HepG2 (cell line): ENCODE data around the gene TSC22D4. TPM values are rescaled to one million over a fixed set of nuclear protein-coding genes. Genes with fewer than 3 reads are reported as not detected.

Experiments used
- ATAC-seq: fragments of 200-7000 bp; cut with Tn5 transposase; 3 replicates; pipeline ENCODE4 v1.9.1; 2020; ENCODE audit warnings: mild to moderate bottlenecking, moderate library complexity
- BruUV-seq: library from RNA; stranded (reverse); fragments of 400-500 nt; replicated peaks from 2 replicates; lab custom pipeline; 2021; lab: Mats Ljungman, UMichigan
- CTCF ChIA-PET: fragments of 300-600 bp; formaldehyde crosslinking; extraction: SDS; loops from one replicate; lab custom pipeline; 2021; ENCODE audit warnings: low total read pairs, inconsistent platforms, low intra/inter-chr PET ratio; lab: Yijun Ruan, JAX
- POLR2A ChIA-PET: fragments of 350-600 bp; sonication (Branson Sonifier 250); formaldehyde crosslinking; loops from one replicate; lab custom pipeline; 2020; ENCODE audit warnings: antibody characterized with exemption, inconsistent platforms; lab: Yijun Ruan, JAX
- DNase-seq: peaks from one replicate; pipeline ENCODE4 v3.0.0-alpha.2; 2015; ENCODE audit warnings: low spot score
- FAIRE-seq: peaks from 3 replicates; lab custom pipeline; 2011; peaks lifted over from hg19 to GRCh38; lab: Jason Lieb, UNC
- H2AFZ ChIP-seq: one replicate; pipeline ENCODE4 v1.6.1; 2011; ENCODE audit warnings: low read length, inconsistent platforms
- H3K27ac ChIP-seq: fragments of 300-600 bp; 3 replicates; pipeline ENCODE4 v1.8.0; 2011; ENCODE audit warnings: mixed run types, mild to moderate bottlenecking, mixed read lengths, low read length, inconsistent platforms; ENCODE audit not compliant: insufficient read depth; ENCODE audit errors: extremely low read length
- H3K27me3 ChIP-seq, 2 experiments: fragments of 200-600 bp in 1 of 2; 2 replicates in 1 of 2; 3 replicates in 1 of 2; pipeline versions ENCODE4 v1.6.0 to v1.8.0; 2011; ENCODE audit warnings: low read length in 2 of 2, mild to moderate bottlenecking in 2 of 2, moderate library complexity in 2 of 2, inconsistent platforms in 1 of 2; ENCODE audit not compliant: insufficient read depth in 2 of 2, control insufficient read depth in 1 of 2
- H3K36me3 ChIP-seq, 2 experiments: fragments of 200-600 bp in 1 of 2; replicated peaks in 1 of 2; 2 replicates in 1 of 2; 3 replicates in 1 of 2; pipeline versions ENCODE4 v1.5.1 to v1.8.0; 2011; ENCODE audit warnings: low read length in 2 of 2, inconsistent platforms in 1 of 2; ENCODE audit not compliant: insufficient read depth in 2 of 2, control insufficient read depth in 1 of 2
- H3K4me1 ChIP-seq: 2 replicates; pipeline ENCODE4 v1.5.1; 2012; ENCODE audit warnings: low read length, inconsistent platforms; ENCODE audit not compliant: insufficient read depth
- H3K4me2 ChIP-seq: 2 replicates; pipeline ENCODE4 v1.6.0; 2011; ENCODE audit warnings: low read depth, low read length, inconsistent platforms
- H3K4me3 ChIP-seq, 3 experiments: fragments of 200-600 bp in 1 of 3; sonication (generic), shearing (Covaris generic) in 1 of 3; replicated peaks in 1 of 3; 2 replicates each; pipeline ENCODE4 v1.5.1; 2011 to 2016; ENCODE audit warnings: low read length in 3 of 3, inconsistent platforms in 2 of 3, low read depth in 2 of 3, mild to moderate bottlenecking in 2 of 3, control low read depth in 1 of 3, mixed read lengths in 1 of 3; ENCODE audit not compliant: insufficient read depth in 1 of 3
- H3K79me2 ChIP-seq: one replicate; pipeline ENCODE4 v1.6.1; 2011; ENCODE audit warnings: low read length, inconsistent platforms; ENCODE audit not compliant: insufficient read depth
- H3K9ac ChIP-seq: 2 replicates; pipeline ENCODE4 v1.6.0; 2011; ENCODE audit warnings: mild to moderate bottlenecking, low read depth, low read length, inconsistent platforms; ENCODE audit not compliant: insufficient read depth
- H3K9me3 ChIP-seq: 2 replicates; pipeline ENCODE4 v1.5.1; 2012; ENCODE audit warnings: mild to moderate bottlenecking, low read length
- H4K20me1 ChIP-seq: 2 replicates; pipeline ENCODE4 v1.6.0; 2011; ENCODE audit warnings: inconsistent platforms, mild to moderate bottlenecking, low read length, moderate library complexity; ENCODE audit not compliant: insufficient read depth
- AGO2 ChIP-seq: fragments of 200-400 bp; formaldehyde crosslinking; optimal IDR thresholded peaks from 2 replicates; pipeline ENCODE3; 2017; ENCODE audit warnings: mild to moderate bottlenecking, low read depth, low read length, moderate library complexity
- CBFB ChIP-seq: sonication (generic); formaldehyde crosslinking; IDR thresholded peaks from 2 replicates; pipeline ENCODE4 v1.4.0; 2020; ENCODE audit warnings: missing genetic modification reagents
- MIXL1 ChIP-seq: IDR thresholded peaks from 2 replicates; pipeline ENCODE4 v1.6.1; 2016
- WGBS: methylation state at CpG from one replicate; pipeline ENCODE4 v1.1.6; 2017; ENCODE audit warnings: low lambda C conversion rate; 5-methylcytosine and 5-hydroxymethylcytosine counted together
- in situ Hi-C: cut with HindIII; loops from 2 replicates; pipeline ENCODE4 v1.10.0; 2017; ENCODE audit warnings: low pct_unique_long_range_greater_than_20kb; ENCODE audit not compliant: extremely low pct_ligation_motif_present
- intact Hi-C: fragments of 100-400 bp; cut with micrococcal nuclease; formaldehyde crosslinking; loops from one replicate; pipeline ENCODE4 v1.10.0; 2022; ENCODE audit not compliant: unreplicated experiment
- polyA plus RNA-seq, 8 experiments: library from polyadenylated mRNA; depleted of rRNA in 3 of 8; stranded (reverse) in 7 of 8; unstranded in 1 of 8; fragments of >200 nt; fragmentation: Illumina TruSeq in 4 of 8; extraction: Trizol in 4 of 8; gene quantifications; 2 replicates each; pipeline versions ENCODE4 v1.2.1 to v1.2.3, GENCODE V29; 2011 to 2016; ENCODE audit warnings: low read depth in 4 of 8, missing spikeins in 1 of 8, mixed read lengths in 1 of 8; ENCODE audit not compliant: insufficient read depth in 1 of 8
- total RNA-seq, 5 experiments: library from RNA; depleted of rRNA; stranded (reverse); fragments of >200 nt; fragmentation: Illumina TruSeq; extraction: Trizol; gene quantifications; 2 replicates each; pipeline ENCODE4 v1.2.3, GENCODE V29; 2016; ENCODE audit warnings: low read depth in 1 of 5
- TF ChIP-seq, protein P1 (sequence below): sonication (generic); formaldehyde crosslinking; IDR thresholded peaks from 2 replicates; pipeline ENCODE4 v1.4.0; 2020; ENCODE audit warnings: missing genetic modification reagents
- TF ChIP-seq, protein P2 (sequence below): sonication (generic); formaldehyde crosslinking; conservative IDR thresholded peaks from 2 replicates; pipeline ENCODE4 v1.5.0; 2020; ENCODE audit warnings: missing genetic modification reagents

The TSC22D4 gene
- total and polyA plus RNA-seq, 2 of the 13 experiments (the other 11 are each of a cell fraction or from before 2014, with no cell fraction given), result 7.7 to 8.7 TPM

DNA sequence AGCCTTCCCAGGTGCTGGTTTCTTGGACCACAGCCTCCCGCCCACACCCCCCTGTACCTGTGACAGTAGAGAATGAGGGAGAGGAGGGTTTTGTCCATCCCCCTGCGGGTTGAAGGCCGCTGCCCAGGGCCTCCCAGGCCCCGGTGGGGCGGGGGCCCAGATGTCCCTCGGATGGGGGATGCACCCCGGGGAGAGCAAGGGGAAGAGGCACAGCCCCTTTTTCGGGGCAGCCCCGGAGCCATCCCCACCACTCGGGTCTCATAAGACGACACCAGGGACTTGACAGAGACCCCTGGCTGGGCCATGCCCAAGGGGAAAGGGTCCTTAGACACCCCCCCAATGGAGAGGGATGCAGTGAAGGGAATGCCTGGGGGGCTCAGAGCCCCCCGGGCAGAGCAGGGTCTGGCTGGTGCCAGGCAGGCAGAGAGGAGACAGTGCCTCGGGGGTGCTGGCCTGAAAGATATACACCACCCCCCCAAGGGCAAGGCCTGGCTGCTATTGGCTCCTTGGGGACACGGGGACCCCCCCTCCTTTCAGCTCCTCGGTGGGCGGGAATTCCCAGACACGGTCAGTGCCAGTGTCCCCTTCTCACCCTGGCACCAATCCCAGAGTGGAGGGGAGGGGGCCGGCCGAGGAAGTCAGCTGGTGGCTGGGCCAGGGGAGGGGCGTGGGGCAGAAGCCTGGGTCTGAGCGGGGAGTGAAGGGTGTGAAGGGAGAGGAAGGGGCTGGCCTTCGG, 11.2 kb downstream of the TSC22D4 start (continued):
- TF ChIP-seq, protein P1, sequence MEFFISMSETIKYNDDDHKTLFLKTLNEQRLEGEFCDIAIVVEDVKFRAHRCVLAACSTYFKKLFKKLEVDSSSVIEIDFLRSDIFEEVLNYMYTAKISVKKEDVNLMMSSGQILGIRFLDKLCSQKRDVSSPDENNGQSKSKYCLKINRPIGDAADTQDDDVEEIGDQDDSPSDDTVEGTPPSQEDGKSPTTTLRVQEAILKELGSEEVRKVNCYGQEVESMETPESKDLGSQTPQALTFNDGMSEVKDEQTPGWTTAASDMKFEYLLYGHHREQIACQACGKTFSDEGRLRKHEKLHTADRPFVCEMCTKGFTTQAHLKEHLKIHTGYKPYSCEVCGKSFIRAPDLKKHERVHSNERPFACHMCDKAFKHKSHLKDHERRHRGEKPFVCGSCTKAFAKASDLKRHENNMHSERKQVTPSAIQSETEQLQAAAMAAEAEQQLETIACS (CRISPR knock-in tag), result no peak

DNA sequence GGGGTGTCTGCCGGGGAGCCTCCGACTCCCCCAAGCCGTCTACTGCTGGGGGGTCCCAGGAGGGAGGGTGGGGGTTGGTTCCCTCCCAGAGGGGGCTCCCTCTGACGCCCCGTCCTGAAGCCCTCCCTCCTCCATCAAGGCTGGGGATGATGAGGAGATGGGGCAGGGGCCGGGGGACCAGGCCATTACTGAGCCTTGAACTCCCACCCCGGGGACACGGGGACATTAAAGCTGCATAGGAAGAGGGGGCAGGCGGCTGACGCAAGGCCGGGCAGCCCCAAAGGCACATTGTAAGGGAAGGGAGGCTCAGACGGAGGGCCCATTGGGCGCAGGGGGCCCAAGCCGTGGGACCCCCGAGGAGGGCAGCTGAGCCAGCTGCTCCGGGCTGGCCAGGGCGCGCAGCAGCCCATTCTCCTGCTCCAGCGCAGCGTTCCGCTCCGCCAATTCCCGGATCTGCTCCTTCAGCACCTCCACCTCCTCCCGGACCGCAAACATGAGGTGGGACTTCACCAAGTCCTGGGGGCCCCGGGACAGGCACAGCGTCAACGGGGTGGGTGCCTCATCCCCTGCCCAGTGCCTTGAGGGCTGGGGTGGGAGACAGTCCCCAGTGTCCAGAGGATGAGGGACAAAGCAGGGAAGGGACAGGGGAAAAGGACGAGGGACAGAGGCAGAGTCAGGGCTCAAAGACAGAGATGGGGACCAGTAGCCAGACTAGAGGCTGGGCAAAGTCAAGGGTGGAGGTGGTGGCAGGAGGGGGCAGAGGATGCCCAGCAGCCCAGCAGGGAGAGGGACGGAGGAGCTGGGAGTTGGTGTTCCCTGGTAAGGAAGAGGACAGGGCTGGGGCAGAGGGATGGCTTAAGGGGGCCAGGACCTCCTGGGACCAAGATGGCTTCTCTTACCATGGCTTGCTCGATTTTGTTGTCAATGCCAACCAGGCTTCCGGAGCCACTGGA, 12.1 kb downstream of the TSC22D4 start:
- DNase-seq (no peak), ATAC-seq (no peak), FAIRE-seq (no peak)
- no peaks in the 10 kb centered on the region for H3K9me3 ChIP-seq
- no peaks in the 10 kb centered on the region for H3K36me3 ChIP-seq
- H3K79me2 ChIP-seq, result no peaks in the 10 kb centered on the region
- no peak overlapping the region for H3K9ac ChIP-seq
- in situ Hi-C loops, result loop anchor here (10.0 kb wide), 1 partner anchor 228 kb away; the partner anchor contains the start of gene GIGYF1
- TF ChIP-seq MIXL1 (CRISPR knock-in tag), result no peak
- TF ChIP-seq, protein P2, sequence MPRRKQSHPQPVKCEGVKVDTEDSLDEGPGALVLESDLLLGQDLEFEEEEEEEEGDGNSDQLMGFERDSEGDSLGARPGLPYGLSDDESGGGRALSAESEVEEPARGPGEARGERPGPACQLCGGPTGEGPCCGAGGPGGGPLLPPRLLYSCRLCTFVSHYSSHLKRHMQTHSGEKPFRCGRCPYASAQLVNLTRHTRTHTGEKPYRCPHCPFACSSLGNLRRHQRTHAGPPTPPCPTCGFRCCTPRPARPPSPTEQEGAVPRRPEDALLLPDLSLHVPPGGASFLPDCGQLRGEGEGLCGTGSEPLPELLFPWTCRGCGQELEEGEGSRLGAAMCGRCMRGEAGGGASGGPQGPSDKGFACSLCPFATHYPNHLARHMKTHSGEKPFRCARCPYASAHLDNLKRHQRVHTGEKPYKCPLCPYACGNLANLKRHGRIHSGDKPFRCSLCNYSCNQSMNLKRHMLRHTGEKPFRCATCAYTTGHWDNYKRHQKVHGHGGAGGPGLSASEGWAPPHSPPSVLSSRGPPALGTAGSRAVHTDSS, result no peak
- TF ChIP-seq CBFB (CRISPR knock-in tag), result no peak
- TF ChIP-seq AGO2, result peak; percentile 33
- intact Hi-C loops, result loop anchor here (5.0 kb wide), 1 partner anchor 95 kb away; no protein-coding TSS in a partner anchor
- 86% methylated on average over 26 of the region's 32 CpGs for WGBS
- peaks cover 0 to 2% of the 10 kb centered on the region in 2 experiments; a peak in 1 of 5 replicates for H3K27me3 ChIP-seq
- no TSS peak for BruUV-seq
- H3K4me2 ChIP-seq, result no peak overlapping the region
- no peak overlapping the region for H2AFZ ChIP-seq
- no peak overlapping the region for H3K27ac ChIP-seq
- no peak overlapping the region for H3K4me3 ChIP-seq
- H3K4me1 ChIP-seq, result peaks cover 27% of the 10 kb centered on the region
- ChIA-PET POLR2A (no interaction called here), CTCF (interaction anchor here (0.7 kb wide), 1 partner anchor 16 kb away, joined by 5 read pairs; no protein-coding TSS in a partner anchor)
- H4K20me1 ChIP-seq, result no peaks in the 10 kb centered on the region
